Measurements from ENCODE around the gene DCBLD1. TPM values are rescaled to one million over a fixed set of nuclear protein-coding genes. Genes with fewer than 3 reads are reported as not detected.

The DCBLD1 gene
- total and polyA plus RNA-seq, 7 donors: 2.0 to 9.0 (median 4.0) TPM

GRCh38 chr6:117449549-117450439, 32.7 kb upstream of the DCBLD1 start:
- H3K27me3 ChIP-seq (ENCODE audit: insufficient read depth in 3 of 3, low read length in 2 of 3): no peaks in the 10 kb centered on the region
- intact Hi-C loops (cut with DNase I): loop anchor here (1.0 to 5.0 kb wide), 5 partner anchors 33 to 158 kb away; partner anchors contain the start of gene DCBLD1 (in 1 of the 2)
- DNase-seq (no peak), ATAC-seq (peak in 1 of 4 donors; percentile 72)
- H3K36me3 ChIP-seq (ENCODE audit: insufficient read depth in 1 of 2, low read depth in 1 of 2): no peaks in the 10 kb centered on the region
- TF ChIP-seq CTCF (IDR thresholded peaks at IDR 0.05): peak; percentile 84
- peaks cover 12% of the 10 kb centered on the region for H3K4me1 ChIP-seq
- 38 to 45% (median 44%) methylated on average over 10 of the region's 10 CpGs for WGBS, 3 donors
- no peak overlapping the region for H3K27ac ChIP-seq
- H3K4me3 ChIP-seq: no peak overlapping the region
- H3K9me3 ChIP-seq: no peaks in the 10 kb centered on the region

- Histone ChIP-seq H3K4me1 (peaks cover 12% of the 10 kb centered on the region), H3K36me3 (ENCODE audit: insufficient read depth in 1 of 2, low read depth in 1 of 2) (no peaks in the 10 kb centered on the region), H3K9me3 (no peaks in the 10 kb centered on the region), H3K4me3 (no peak overlapping the region), H3K27me3 (ENCODE audit: insufficient read depth in 3 of 3, low read length in 2 of 3) (no peaks in the 10 kb centered on the region), H3K27ac (no peak overlapping the region)
- TF ChIP-seq CTCF (IDR thresholded peaks at IDR 0.05): no peak
- DNase-seq: no peak
- no peak for ATAC-seq
- 51 to 61% (median 55%) methylated on average over 5 of the region's 5 CpGs for WGBS, 3 donors
- intact Hi-C loops (cut with DNase I): loop anchor here (2.0 to 5.0 kb wide), 3 partner anchors 103 to 156 kb away; no protein-coding TSS in a partner anchor
Measured at GRCh38 chr6:117451671-117452070, 30.8 kb upstream of the DCBLD1 start.

GRCh38 chr6:117456250-117456649, 26.2 kb upstream of the DCBLD1 start:
- Histone ChIP-seq H3K27ac (no peak overlapping the region), H3K4me3 (no peak overlapping the region), H3K36me3 (ENCODE audit: insufficient read depth in 1 of 2, low read depth in 1 of 2) (no peaks in the 10 kb centered on the region), H3K27me3 (ENCODE audit: insufficient read depth in 3 of 3, low read length in 2 of 3) (no peaks in the 10 kb centered on the region), H3K4me1 (no peaks in the 10 kb centered on the region), H3K9me3 (no peaks in the 10 kb centered on the region)
- DNase-seq: no peak
- ATAC-seq: no peak
- whole genome bisulfite sequencing, 3 donors: 94 to 98% (median 95%) methylated on average over 1 of the region's 1 CpG
- TF ChIP-seq CTCF (IDR thresholded peaks at IDR 0.05): no peak
- intact Hi-C loops (cut with DNase I): no loop called here

GRCh38 chr6:117456998-117457397, 25.5 kb upstream of the DCBLD1 start:
- H3K9me3 ChIP-seq: no peaks in the 10 kb centered on the region
- no peaks in the 10 kb centered on the region for H3K4me1 ChIP-seq
- H3K27me3 ChIP-seq (ENCODE audit: insufficient read depth in 3 of 3, low read length in 2 of 3): no peaks in the 10 kb centered on the region
- no peak overlapping the region for H3K4me3 ChIP-seq
- H3K36me3 ChIP-seq (ENCODE audit: insufficient read depth in 1 of 2, low read depth in 1 of 2): no peaks in the 10 kb centered on the region
- TF ChIP-seq CTCF (IDR thresholded peaks at IDR 0.05): no peak
- DNase-seq: no peak
- ATAC-seq: no peak
- H3K27ac ChIP-seq: no peak overlapping the region
- WGBS, 3 donors: 94 to 95% (median 95%) methylated on average over 5 of the region's 5 CpGs
- intact Hi-C loops (cut with DNase I): no loop called here

Measured in psoas muscle (tissue), 8 donors.